ENCODE measurements around the gene C5orf46.

DNA sequence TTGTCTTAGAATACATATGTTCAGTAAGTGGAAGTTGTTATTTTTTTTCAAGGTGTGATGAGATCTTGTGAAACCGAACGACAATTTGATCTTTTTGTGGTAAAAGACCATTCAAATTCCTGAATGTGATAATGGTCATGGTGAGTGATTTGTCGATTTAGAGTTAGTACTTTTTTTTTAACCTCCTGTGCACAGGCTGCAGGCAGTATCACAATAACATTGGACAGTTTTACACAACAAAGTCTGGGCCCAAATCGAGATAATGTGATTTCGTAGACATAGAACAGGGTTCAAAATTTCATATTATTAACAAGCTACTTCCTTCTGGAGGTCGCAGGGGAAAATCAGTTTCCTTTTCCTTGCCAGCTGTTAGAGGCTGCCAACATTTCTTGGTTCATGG is 48.6 kb upstream of the C5orf46 start:
- TF ChIP-seq, protein P1, sequence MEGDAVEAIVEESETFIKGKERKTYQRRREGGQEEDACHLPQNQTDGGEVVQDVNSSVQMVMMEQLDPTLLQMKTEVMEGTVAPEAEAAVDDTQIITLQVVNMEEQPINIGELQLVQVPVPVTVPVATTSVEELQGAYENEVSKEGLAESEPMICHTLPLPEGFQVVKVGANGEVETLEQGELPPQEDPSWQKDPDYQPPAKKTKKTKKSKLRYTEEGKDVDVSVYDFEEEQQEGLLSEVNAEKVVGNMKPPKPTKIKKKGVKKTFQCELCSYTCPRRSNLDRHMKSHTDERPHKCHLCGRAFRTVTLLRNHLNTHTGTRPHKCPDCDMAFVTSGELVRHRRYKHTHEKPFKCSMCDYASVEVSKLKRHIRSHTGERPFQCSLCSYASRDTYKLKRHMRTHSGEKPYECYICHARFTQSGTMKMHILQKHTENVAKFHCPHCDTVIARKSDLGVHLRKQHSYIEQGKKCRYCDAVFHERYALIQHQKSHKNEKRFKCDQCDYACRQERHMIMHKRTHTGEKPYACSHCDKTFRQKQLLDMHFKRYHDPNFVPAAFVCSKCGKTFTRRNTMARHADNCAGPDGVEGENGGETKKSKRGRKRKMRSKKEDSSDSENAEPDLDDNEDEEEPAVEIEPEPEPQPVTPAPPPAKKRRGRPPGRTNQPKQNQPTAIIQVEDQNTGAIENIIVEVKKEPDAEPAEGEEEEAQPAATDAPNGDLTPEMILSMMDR (IDR thresholded peaks at IDR 0.05; ENCODE audit: low read length), result no peak
- no peak for TF ChIP-seq EZH2phosphoT487 (IDR thresholded peaks at IDR 0.05; ENCODE audit: low read length)

Measured in MM.1S (cell line).